NT2/D1 (cell line): ENCODE data around the gene SLC38A7.

ENCODE experiments used
- SUZ12 ChIP-seq: IDR thresholded peaks from 2 replicates; pipeline ENCODE4 v1.6.1; 2011; ENCODE audit not compliant: insufficient read length, insufficient read depth; ENCODE audit errors: extremely low read depth
- YY1 ChIP-seq: IDR thresholded peaks from 2 replicates; pipeline ENCODE4 v1.6.1; 2011; ENCODE audit not compliant: insufficient read length, insufficient read depth
- ZNF274 ChIP-seq: IDR thresholded peaks from 2 replicates; pipeline ENCODE4 v1.6.1; 2011; ENCODE audit warnings: mild to moderate bottlenecking, low read depth, low read length

- no peak for TF ChIP-seq ZNF274
- no peak for TF ChIP-seq YY1
- TF ChIP-seq SUZ12, result no peak
Measured at GRCh38 chr16:58654560-58655214, 29.9 kb downstream of the SLC38A7 start.
